Memory B cell (primary cell): ENCODE results near the gene KLHL10.

ENCODE experiments used
- ATAC-seq: fragments of 150-1000 bp; cut with Tn5 transposase; 2 replicates; pipeline ENCODE4 v1.10.0; 2021; ENCODE audit warnings: low read depth, mild to moderate bottlenecking, moderate library complexity
- DNase-seq, 2 donors: peaks; one replicate each; pipeline ENCODE4 v3.0.0; 2022; ENCODE audit warnings: low spot score in 2 of 2
- H3K27ac Mint-ChIP-seq: one replicate; pipeline ENCODE4 v1.8.0; 2022; ENCODE audit warnings: mild to moderate bottlenecking, moderate library complexity, mixed read lengths
- H3K27me3 Mint-ChIP-seq: one replicate; pipeline ENCODE4 v1.8.0; 2022; ENCODE audit warnings: mixed read lengths
- H3K36me3 Mint-ChIP-seq: one replicate; pipeline ENCODE4 v1.8.0; 2022; ENCODE audit warnings: mild to moderate bottlenecking, mixed read lengths
- H3K4me1 Mint-ChIP-seq: one replicate; pipeline ENCODE4 v1.8.0; 2022; ENCODE audit warnings: mixed read lengths
- H3K4me3 Mint-ChIP-seq: one replicate; pipeline ENCODE4 v1.8.0; 2022; ENCODE audit warnings: mild to moderate bottlenecking, moderate library complexity, mixed read lengths
- H3K9me3 Mint-ChIP-seq: one replicate; pipeline ENCODE4 v1.8.0; 2022; ENCODE audit warnings: mixed read lengths

KLHL10 gene

GRCh38 chr17:41885733-41886132, 48.1 kb downstream of the KLHL10 start:
- Mint-ChIP-seq H3K4me3 (no peak overlapping the region), H3K9me3 (no peaks in the 10 kb centered on the region), H3K36me3 (peaks cover 28% of the 10 kb centered on the region), H3K27ac (no peak overlapping the region), H3K27me3 (no peaks in the 10 kb centered on the region), H3K4me1 (peaks cover 4% of the 10 kb centered on the region)
- DNase-seq (no peak), ATAC-seq (no peak)

- Mint-ChIP-seq H3K4me1 (no peaks in the 10 kb centered on the region), H3K36me3 (peaks cover 22% of the 10 kb centered on the region), H3K9me3 (no peaks in the 10 kb centered on the region), H3K27ac (no peak overlapping the region), H3K27me3 (no peaks in the 10 kb centered on the region), H3K4me3 (no peak overlapping the region)
- ATAC-seq (no peak), DNase-seq (no peak)
These were observed 50.8 kb downstream of the KLHL10 start for GRCh38 chr17:41888332-41888965.

- H3K36me3 Mint-ChIP-seq = peaks cover 21% of the 10 kb centered on the region
- H3K27me3 Mint-ChIP-seq = no peaks in the 10 kb centered on the region
- H3K4me1 Mint-ChIP-seq = peaks cover 2% of the 10 kb centered on the region
- DNase-seq (no peak), ATAC-seq (no peak)
- H3K27ac Mint-ChIP-seq = no peak overlapping the region
- H3K9me3 Mint-ChIP-seq = no peaks in the 10 kb centered on the region
- H3K4me3 Mint-ChIP-seq = no peak overlapping the region
These were observed 53.8 kb downstream of the KLHL10 start for GRCh38 chr17:41891135-41892020.

GRCh38 chr17:41892021-41892376, 54.4 kb downstream of the KLHL10 start:
- Mint-ChIP-seq H3K4me3 (no peak overlapping the region), H3K4me1 (peaks cover 2% of the 10 kb centered on the region), H3K27ac (no peak overlapping the region), H3K36me3 (peaks cover 26% of the 10 kb centered on the region), H3K9me3 (no peaks in the 10 kb centered on the region), H3K27me3 (no peaks in the 10 kb centered on the region)
- DNase-seq = no peak
- no peak for ATAC-seq

- Mint-ChIP-seq H3K27me3 (no peaks in the 10 kb centered on the region), H3K4me3 (no peak overlapping the region), H3K27ac (no peak overlapping the region), H3K4me1 (peaks cover 2% of the 10 kb centered on the region), H3K36me3 (peaks cover 21% of the 10 kb centered on the region), H3K9me3 (no peaks in the 10 kb centered on the region)
- DNase-seq (no peak), ATAC-seq (no peak)
These were observed 55.8 kb downstream of the KLHL10 start for GRCh38 chr17:41893384-41893783.

GRCh38 chr17:41894791-41895331, 57.2 kb downstream of the KLHL10 start:
- Mint-ChIP-seq H3K27me3 (no peaks in the 10 kb centered on the region), H3K36me3 (peaks cover 25% of the 10 kb centered on the region), H3K4me1 (peaks cover 2% of the 10 kb centered on the region), H3K4me3 (no peak overlapping the region), H3K9me3 (no peaks in the 10 kb centered on the region), H3K27ac (no peak overlapping the region)
- ATAC-seq = no peak
- no peak for DNase-seq

- no peak for ATAC-seq
- H3K27ac Mint-ChIP-seq = no peak overlapping the region
These were observed 58.0 kb downstream of the KLHL10 start for GRCh38 chr17:41895617-41896016.

GRCh38 chr17:41896726-41897125, 59.1 kb downstream of the KLHL10 start:
- ATAC-seq = no peak
- no peak for DNase-seq
- peaks cover 34% of the 10 kb centered on the region for H3K36me3 Mint-ChIP-seq
- no peak overlapping the region for H3K27ac Mint-ChIP-seq
- no peaks in the 10 kb centered on the region for H3K27me3 Mint-ChIP-seq
- peaks cover 5% of the 10 kb centered on the region for H3K4me1 Mint-ChIP-seq
- H3K4me3 Mint-ChIP-seq = no peak overlapping the region
- no peaks in the 10 kb centered on the region for H3K9me3 Mint-ChIP-seq

More at GRCh38 chr17:41895617-41896016, 58.0 kb downstream of the KLHL10 start:
- Mint-ChIP-seq H3K4me3 (no peak overlapping the region), H3K27me3 (no peaks in the 10 kb centered on the region), H3K4me1 (peaks cover 2% of the 10 kb centered on the region), H3K36me3 (peaks cover 27% of the 10 kb centered on the region), H3K9me3 (no peaks in the 10 kb centered on the region)
- no peak for DNase-seq
